DOHH2 (cell line): ENCODE measurements around the gene KLK14.

ENCODE experiments used
- H3F3A ChIP-seq: fragments of 200-600 bp; sonication (generic), shearing (Covaris generic); 2 replicates; pipeline ENCODE4 v1.6.0; 2016; ENCODE audit warnings: antibody characterized with exemption, mild to moderate bottlenecking; ENCODE audit not compliant: control insufficient read depth, insufficient read depth
- H3K27ac ChIP-seq: fragments of 200-600 bp; sonication (generic); 2 replicates; pipeline ENCODE4 v1.5.1; 2014; ENCODE audit warnings: low read depth, mild to moderate bottlenecking, low read length, moderate library complexity
- H3K27me3 ChIP-seq: fragments of 200-600 bp; sonication (generic); 2 replicates; pipeline ENCODE4 v1.6.1; 2014; ENCODE audit warnings: mild to moderate bottlenecking, low read length, mixed read lengths; ENCODE audit not compliant: control insufficient read depth
- H3K36me3 ChIP-seq: fragments of 200-600 bp; sonication (generic); 2 replicates; pipeline ENCODE4 v1.6.1; 2014; ENCODE audit warnings: mild to moderate bottlenecking, low read length, moderate library complexity, mixed read lengths; ENCODE audit not compliant: control insufficient read depth
- H3K4me1 ChIP-seq: fragments of 200-600 bp; sonication (generic); 2 replicates; pipeline ENCODE4 v1.6.1; 2014; ENCODE audit warnings: mild to moderate bottlenecking, low read length, mixed read lengths; ENCODE audit not compliant: control insufficient read depth
- H3K4me2 ChIP-seq: fragments of 200-600 bp; sonication (generic); 2 replicates; pipeline ENCODE4 v1.6.0; 2014; ENCODE audit warnings: mild to moderate bottlenecking, low read length, moderate library complexity
- H3K4me3 ChIP-seq: fragments of 200-600 bp; sonication (generic); 2 replicates; pipeline ENCODE4 v1.5.1; 2014; ENCODE audit warnings: mild to moderate bottlenecking, low read length, mixed read lengths
- H3K79me2 ChIP-seq: fragments of 200-600 bp; sonication (generic); 2 replicates; pipeline ENCODE4 v1.6.1; 2014; ENCODE audit warnings: mild to moderate bottlenecking, low read length, mixed read lengths; ENCODE audit not compliant: control insufficient read depth
- H3K9me2 ChIP-seq: fragments of 200-600 bp; sonication (generic); replicated peaks from 2 replicates; pipeline ENCODE4 v1.6.1; 2014; ENCODE audit warnings: mild to moderate bottlenecking, low read length, mixed read lengths; ENCODE audit not compliant: control insufficient read depth
- H3K9me3 ChIP-seq: fragments of 200-600 bp; sonication (generic); 2 replicates; pipeline ENCODE4 v1.6.1; 2014; ENCODE audit warnings: antibody characterized with exemption, low read length, mixed read lengths; ENCODE audit not compliant: control insufficient read depth, insufficient read depth
- H4K20me1 ChIP-seq: fragments of 200-600 bp; sonication (generic); 2 replicates; pipeline ENCODE4 v1.6.0; 2014; ENCODE audit warnings: low read depth, mild to moderate bottlenecking, antibody characterized with exemption, low read length, moderate library complexity; ENCODE audit not compliant: control insufficient read depth, insufficient read depth
- EZH2phosphoT487 ChIP-seq: fragments of 200-600 bp; sonication (generic); IDR thresholded peaks from 2 replicates; pipeline ENCODE4 v1.6.1; 2017; ENCODE audit warnings: borderline replicate concordance, mild to moderate bottlenecking, antibody characterized with exemption, low read length, moderate library complexity, mixed read lengths
- TF ChIP-seq, protein P1 (sequence below): fragments of 200-600 bp; sonication (generic); IDR thresholded peaks from one replicate; pipeline ENCODE4 v1.5.1; 2014; ENCODE audit warnings: antibody characterized with exemption, mild to moderate bottlenecking, low read depth, low read length; ENCODE audit not compliant: poor library complexity, severe bottlenecking

KLK14 gene

DNA sequence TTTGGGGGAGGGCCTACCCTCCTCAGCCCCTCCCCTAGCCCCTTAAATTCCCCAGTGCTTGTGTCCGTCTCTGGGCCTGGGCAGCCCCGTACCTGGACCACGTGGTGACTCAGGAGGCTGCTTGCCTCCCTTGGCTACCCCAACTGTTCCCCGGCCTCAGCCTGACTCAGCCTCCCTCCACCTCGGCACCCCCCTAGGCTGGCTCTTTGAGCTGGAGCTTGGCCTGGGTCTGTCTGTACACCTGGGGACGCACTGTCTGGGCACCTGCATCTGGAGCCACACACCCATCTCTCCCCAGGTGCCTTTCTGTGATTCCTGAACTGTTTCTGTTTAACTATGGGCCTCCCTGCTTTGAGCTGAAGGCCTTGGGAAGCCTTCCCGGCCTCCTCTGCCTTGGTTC, 1.8 kb upstream of the KLK14 start:
- no peak overlapping the region for H3K4me2 ChIP-seq
- H3K4me1 ChIP-seq = no peaks in the 10 kb centered on the region
- H3F3A ChIP-seq = no peaks in the 10 kb centered on the region
- no peaks in the 10 kb centered on the region for H4K20me1 ChIP-seq
- H3K27me3 ChIP-seq = no peaks in the 10 kb centered on the region
- H3K79me2 ChIP-seq = no peaks in the 10 kb centered on the region
- no peak overlapping the region for H3K27ac ChIP-seq
- TF ChIP-seq, protein P1, sequence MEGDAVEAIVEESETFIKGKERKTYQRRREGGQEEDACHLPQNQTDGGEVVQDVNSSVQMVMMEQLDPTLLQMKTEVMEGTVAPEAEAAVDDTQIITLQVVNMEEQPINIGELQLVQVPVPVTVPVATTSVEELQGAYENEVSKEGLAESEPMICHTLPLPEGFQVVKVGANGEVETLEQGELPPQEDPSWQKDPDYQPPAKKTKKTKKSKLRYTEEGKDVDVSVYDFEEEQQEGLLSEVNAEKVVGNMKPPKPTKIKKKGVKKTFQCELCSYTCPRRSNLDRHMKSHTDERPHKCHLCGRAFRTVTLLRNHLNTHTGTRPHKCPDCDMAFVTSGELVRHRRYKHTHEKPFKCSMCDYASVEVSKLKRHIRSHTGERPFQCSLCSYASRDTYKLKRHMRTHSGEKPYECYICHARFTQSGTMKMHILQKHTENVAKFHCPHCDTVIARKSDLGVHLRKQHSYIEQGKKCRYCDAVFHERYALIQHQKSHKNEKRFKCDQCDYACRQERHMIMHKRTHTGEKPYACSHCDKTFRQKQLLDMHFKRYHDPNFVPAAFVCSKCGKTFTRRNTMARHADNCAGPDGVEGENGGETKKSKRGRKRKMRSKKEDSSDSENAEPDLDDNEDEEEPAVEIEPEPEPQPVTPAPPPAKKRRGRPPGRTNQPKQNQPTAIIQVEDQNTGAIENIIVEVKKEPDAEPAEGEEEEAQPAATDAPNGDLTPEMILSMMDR = no peak
- TF ChIP-seq EZH2phosphoT487 = no peak
- H3K4me3 ChIP-seq = no peak overlapping the region
- no peaks in the 10 kb centered on the region for H3K9me2 ChIP-seq
- no peaks in the 10 kb centered on the region for H3K9me3 ChIP-seq
- H3K36me3 ChIP-seq = no peaks in the 10 kb centered on the region

DNA sequence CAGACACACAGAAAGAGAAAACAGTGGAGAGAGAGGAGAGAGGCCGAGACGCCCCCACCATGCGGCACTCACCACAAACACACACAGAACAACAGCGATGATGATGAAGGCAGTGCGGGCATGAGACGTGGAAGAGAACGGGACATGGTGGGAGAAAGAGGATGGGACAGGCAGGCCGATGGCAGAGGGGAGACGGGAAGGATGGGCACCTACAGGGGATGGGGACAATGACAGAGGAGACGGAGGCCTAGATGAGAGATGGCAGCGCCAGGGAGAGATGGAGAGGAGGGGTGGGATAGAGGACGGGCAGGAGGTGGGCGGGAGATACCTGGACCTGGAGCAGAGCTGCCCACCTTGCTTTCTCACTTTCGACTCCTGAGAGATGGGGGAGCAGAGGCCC, 1.1 kb upstream of the KLK14 start:
- no peaks in the 10 kb centered on the region for H4K20me1 ChIP-seq
- no peaks in the 10 kb centered on the region for H3K27me3 ChIP-seq
- no peaks in the 10 kb centered on the region for H3K9me2 ChIP-seq
- H3F3A ChIP-seq = no peaks in the 10 kb centered on the region
- no peaks in the 10 kb centered on the region for H3K4me1 ChIP-seq
- no peaks in the 10 kb centered on the region for H3K9me3 ChIP-seq
- no peak overlapping the region for H3K4me3 ChIP-seq
- no peaks in the 10 kb centered on the region for H3K36me3 ChIP-seq
- no peak overlapping the region for H3K4me2 ChIP-seq
- no peak overlapping the region for H3K27ac ChIP-seq
- H3K79me2 ChIP-seq = no peaks in the 10 kb centered on the region
- TF ChIP-seq, protein P1 = no peak
- no peak for TF ChIP-seq EZH2phosphoT487

DNA sequence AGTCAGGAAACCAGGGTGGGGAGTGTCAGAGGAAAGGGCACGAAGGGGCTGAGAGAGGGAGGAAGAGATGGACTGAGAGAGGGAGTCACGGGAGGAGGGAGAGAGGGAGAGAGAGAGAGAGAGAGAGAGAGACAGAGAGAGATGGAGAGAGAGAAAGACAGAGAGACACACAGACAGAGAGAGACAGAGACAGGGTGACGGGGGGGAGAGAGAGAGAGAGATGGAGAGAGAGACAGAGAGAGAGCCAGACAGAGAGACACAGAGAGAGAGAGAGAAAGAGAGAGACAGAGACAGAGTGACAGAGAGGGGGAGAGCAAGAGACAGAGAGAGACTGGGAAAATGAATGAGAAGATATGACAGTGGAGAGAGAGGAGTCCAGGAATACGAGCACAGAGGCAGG, 494 bp upstream of the KLK14 start:
- TF ChIP-seq, protein P1 = no peak
- no peak for TF ChIP-seq EZH2phosphoT487
- no peaks in the 10 kb centered on the region for H3K9me2 ChIP-seq
- H3K4me1 ChIP-seq = no peaks in the 10 kb centered on the region
- no peak overlapping the region for H3K27ac ChIP-seq
- no peaks in the 10 kb centered on the region for H4K20me1 ChIP-seq
- H3K79me2 ChIP-seq = no peaks in the 10 kb centered on the region
- H3K4me3 ChIP-seq = no peak overlapping the region
- no peaks in the 10 kb centered on the region for H3K27me3 ChIP-seq
- H3F3A ChIP-seq = no peaks in the 10 kb centered on the region
- H3K36me3 ChIP-seq = no peaks in the 10 kb centered on the region
- H3K4me2 ChIP-seq = no peak overlapping the region
- no peaks in the 10 kb centered on the region for H3K9me3 ChIP-seq

DNA sequence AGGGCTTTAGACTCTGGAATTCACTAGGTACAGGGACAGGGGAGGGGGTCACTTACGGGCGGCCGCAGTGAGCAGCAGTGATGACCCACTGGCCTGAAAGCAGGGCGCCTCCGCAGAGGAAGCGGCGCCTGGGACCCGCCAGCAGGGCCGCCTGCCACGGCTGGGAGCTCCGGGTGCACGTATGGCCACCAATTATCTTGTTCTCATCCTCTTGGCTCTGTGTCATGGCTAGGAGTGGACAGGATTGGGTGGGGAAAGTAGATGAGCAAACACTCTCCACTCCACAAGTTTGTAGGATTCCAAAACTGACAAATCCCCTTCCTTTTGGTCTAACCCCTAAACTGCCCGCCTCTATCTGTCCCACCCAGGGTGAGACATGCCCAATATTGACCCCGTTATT, 1.2 kb downstream of the KLK14 start:
- no peak overlapping the region for H3K27ac ChIP-seq
- H3K9me2 ChIP-seq = no peaks in the 10 kb centered on the region
- no peaks in the 10 kb centered on the region for H4K20me1 ChIP-seq
- TF ChIP-seq, protein P1 = no peak
- no peak for TF ChIP-seq EZH2phosphoT487
- no peaks in the 10 kb centered on the region for H3K79me2 ChIP-seq
- H3K36me3 ChIP-seq = no peaks in the 10 kb centered on the region
- H3K9me3 ChIP-seq = no peaks in the 10 kb centered on the region
- H3K4me1 ChIP-seq = no peaks in the 10 kb centered on the region
- H3K27me3 ChIP-seq = no peaks in the 10 kb centered on the region
- no peak overlapping the region for H3K4me3 ChIP-seq
- H3F3A ChIP-seq = no peaks in the 10 kb centered on the region
- H3K4me2 ChIP-seq = no peak overlapping the region
